Breast epithelium (tissue), 4 donors: ENCODE results near the gene CDH23. TPM values are rescaled to one million over a fixed set of nuclear protein-coding genes. Genes with fewer than 3 reads are reported as not detected.

Source experiments
- DNase-seq, 2 donors: peaks; one replicate each; pipeline ENCODE4 v3.0.0-alpha.2; 2019; ENCODE audit warnings: low spot score in 2 of 2
- H3K27ac ChIP-seq, 2 donors: fragments of 200-600 bp; sonication (generic) in 1 of 2; one replicate each; pipeline ENCODE4 v1.5.1; 2016 to 2019; ENCODE audit warnings: mild to moderate bottlenecking in 1 of 2
- H3K27me3 ChIP-seq, 2 donors: fragments of 200-600 bp; sonication (generic) in 1 of 2; one replicate each; pipeline versions ENCODE4 v1.5.1 to v1.6.0; 2017 to 2019; ENCODE audit warnings: control low read depth in 1 of 2, mild to moderate bottlenecking in 1 of 2
- H3K36me3 ChIP-seq: fragments of 200-600 bp; one replicate; pipeline ENCODE4 v1.5.1; 2019
- H3K4me1 ChIP-seq, 2 donors: fragments of 200-600 bp; sonication (generic); one replicate each; pipeline ENCODE4 v1.5.1; 2016 to 2019; ENCODE audit warnings: control low read depth in 1 of 2
- H3K4me3 ChIP-seq, 3 donors: fragments of 200-600 bp; sonication (generic); 1 replicate in 2 of 3; 2 replicates in 1 of 3; pipeline ENCODE4 v1.5.1; 2016 to 2019; ENCODE audit warnings: mild to moderate bottlenecking in 3 of 3, moderate library complexity in 2 of 3
- H3K9me3 ChIP-seq, 2 donors: fragments of 200-600 bp; sonication (generic) in 1 of 2; one replicate each; pipeline ENCODE4 v1.5.1; 2016 to 2019; ENCODE audit warnings: control low read depth in 1 of 2
- POLR2A ChIP-seq: fragments of 450-650 bp; IDR thresholded peaks from one replicate; pipeline ENCODE4 v1.6.1; 2016; ENCODE audit warnings: antibody characterized with exemption, mild to moderate bottlenecking, moderate library complexity
- POLR2AphosphoS5 ChIP-seq, 3 donors: sonication (generic); formaldehyde crosslinking; IDR thresholded peaks; one replicate each; pipeline ENCODE4 v1.6.1; 2017; ENCODE audit warnings: antibody characterized with exemption in 3 of 3
- intact Hi-C: fragments of 100-400 bp; cut with DNase I; formaldehyde crosslinking; loops from one replicate; pipeline ENCODE4 v1.15.1; 2023; ENCODE audit warnings: low total_unique reads
- total RNA-seq, 3 donors: library from RNA; depleted of rRNA; stranded (reverse); fragments of >200 nt; gene quantifications; one replicate each; pipeline ENCODE4 v1.1.0, GENCODE V29; 2016
- TF ChIP-seq, protein P1 (sequence below), 3 donors: fragments of 450-650 bp; IDR thresholded peaks; one replicate each; pipeline ENCODE4 v1.5.1; 2016 to 2017; ENCODE audit warnings: antibody characterized with exemption in 3 of 3, mild to moderate bottlenecking in 3 of 3, moderate library complexity in 3 of 3

CDH23 gene
- total RNA-seq, 3 donors from 2014 or later = 8.5 to 13.8 (median 11.6) TPM

DNA sequence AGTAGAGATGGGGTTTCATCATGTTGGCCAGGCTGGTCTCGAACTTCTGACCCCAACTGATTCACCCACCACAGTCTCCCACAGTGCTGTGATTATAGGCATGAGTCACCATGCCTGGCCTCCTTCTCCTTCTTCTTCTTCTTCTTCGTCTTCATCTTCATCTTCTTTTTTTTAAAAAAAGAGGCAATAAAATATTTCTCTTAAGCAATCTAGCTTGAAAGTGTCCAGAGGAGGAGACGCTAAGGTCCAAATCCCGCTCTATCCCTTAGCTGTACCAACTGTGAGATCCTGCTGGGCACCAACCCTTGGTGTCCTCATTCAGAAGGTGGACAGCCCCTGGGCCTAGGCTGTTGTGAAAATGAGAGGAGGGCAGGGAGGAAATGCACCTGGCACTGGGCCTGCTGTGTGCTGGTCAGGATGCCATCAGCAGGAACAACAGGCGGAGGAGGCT lies 468.2 kb downstream of the CDH23 start:
- no peak for DNase-seq
- H3K4me1 ChIP-seq = peaks cover 3 to 13% of the 10 kb centered on the region in 2 donors
- H3K9me3 ChIP-seq = no peaks in the 10 kb centered on the region
- H3K27me3 ChIP-seq = no peaks in the 10 kb centered on the region
- no peak overlapping the region for H3K27ac ChIP-seq
- intact Hi-C loops = no loop called here
- H3K36me3 ChIP-seq = no peaks in the 10 kb centered on the region
- no peak overlapping the region for H3K4me3 ChIP-seq
- TF ChIP-seq, protein P1, sequence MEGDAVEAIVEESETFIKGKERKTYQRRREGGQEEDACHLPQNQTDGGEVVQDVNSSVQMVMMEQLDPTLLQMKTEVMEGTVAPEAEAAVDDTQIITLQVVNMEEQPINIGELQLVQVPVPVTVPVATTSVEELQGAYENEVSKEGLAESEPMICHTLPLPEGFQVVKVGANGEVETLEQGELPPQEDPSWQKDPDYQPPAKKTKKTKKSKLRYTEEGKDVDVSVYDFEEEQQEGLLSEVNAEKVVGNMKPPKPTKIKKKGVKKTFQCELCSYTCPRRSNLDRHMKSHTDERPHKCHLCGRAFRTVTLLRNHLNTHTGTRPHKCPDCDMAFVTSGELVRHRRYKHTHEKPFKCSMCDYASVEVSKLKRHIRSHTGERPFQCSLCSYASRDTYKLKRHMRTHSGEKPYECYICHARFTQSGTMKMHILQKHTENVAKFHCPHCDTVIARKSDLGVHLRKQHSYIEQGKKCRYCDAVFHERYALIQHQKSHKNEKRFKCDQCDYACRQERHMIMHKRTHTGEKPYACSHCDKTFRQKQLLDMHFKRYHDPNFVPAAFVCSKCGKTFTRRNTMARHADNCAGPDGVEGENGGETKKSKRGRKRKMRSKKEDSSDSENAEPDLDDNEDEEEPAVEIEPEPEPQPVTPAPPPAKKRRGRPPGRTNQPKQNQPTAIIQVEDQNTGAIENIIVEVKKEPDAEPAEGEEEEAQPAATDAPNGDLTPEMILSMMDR (IDR thresholded peaks at IDR 0.05) = no peak
- TF ChIP-seq POLR2A = no peak
- TF ChIP-seq POLR2AphosphoS5 (IDR thresholded peaks at IDR 0.05) = no peak

Other genes with a start within 250 kb of the CDH23 start
- gene UNC5B, start 184.3 kb upstream of the CDH23 start, total RNA-seq = 1 to 10 TPM in 2 of 3 donors, under 1 TPM in 1; 0.80 to 4.9 (median 3.5) TPM
- gene SLC29A3, start 77.7 kb upstream of the CDH23 start, total RNA-seq = 10 to 100 TPM in 1 of 3 donors, 1 to 10 TPM in 2; 5.6 to 12.0 (median 6.2) TPM